Liver (tissue), 9 donors: ENCODE results near the gene CYP2C18. TPM values are rescaled to one million over a fixed set of nuclear protein-coding genes. Genes with fewer than 3 reads are reported as not detected.

Experiments
- DNase-seq: peaks from one replicate; pipeline ENCODE4 v3.0.0-alpha.2; 2017; ENCODE audit warnings: low spot score
- H3K27ac ChIP-seq, 2 donors: one replicate each; pipeline ENCODE4 v1.7.0; 2013; ENCODE audit warnings: inconsistent platforms in 2 of 2, low read length in 2 of 2, control low read depth in 1 of 2, low read depth in 1 of 2, mild to moderate bottlenecking in 1 of 2
- H3K27me3 ChIP-seq, 4 donors: one replicate each; pipeline versions ENCODE4 v1.6.1 to v1.7.0; 2013; ENCODE audit warnings: low read length in 3 of 4, inconsistent platforms in 1 of 4, mild to moderate bottlenecking in 1 of 4, moderate library complexity in 1 of 4; ENCODE audit not compliant: control insufficient read depth in 4 of 4, insufficient read depth in 4 of 4
- H3K36me3 ChIP-seq, 4 donors: one replicate each; pipeline versions ENCODE4 v1.6.1 to v1.7.0; 2013; ENCODE audit warnings: low read length in 3 of 4, mild to moderate bottlenecking in 3 of 4, low read depth in 1 of 4, moderate library complexity in 1 of 4; ENCODE audit not compliant: control insufficient read depth in 4 of 4, insufficient read depth in 3 of 4
- H3K4me1 ChIP-seq, 4 donors: one replicate each; pipeline versions ENCODE4 v1.6.1 to v1.7.0; 2013; ENCODE audit warnings: low read length in 3 of 4, mild to moderate bottlenecking in 3 of 4, moderate library complexity in 1 of 4; ENCODE audit not compliant: control insufficient read depth in 4 of 4, insufficient read depth in 4 of 4
- H3K4me3 ChIP-seq, 3 donors: one replicate each; pipeline versions ENCODE4 v1.6.1 to v1.7.0; 2013; ENCODE audit warnings: low read length in 3 of 3, control low read depth in 1 of 3, low read depth in 1 of 3, mild to moderate bottlenecking in 1 of 3
- H3K9ac ChIP-seq, 2 donors: one replicate each; pipeline ENCODE4 v1.7.0; 2013; ENCODE audit warnings: low read length in 2 of 2, mild to moderate bottlenecking in 2 of 2, moderate library complexity in 2 of 2, control low read depth in 1 of 2, low read depth in 1 of 2
- H3K9me3 ChIP-seq, 4 donors: one replicate each; pipeline versions ENCODE4 v1.6.1 to v1.7.0; 2013; ENCODE audit warnings: low read length in 3 of 4; ENCODE audit not compliant: control insufficient read depth in 4 of 4
- ATF3 ChIP-seq: IDR thresholded peaks from 2 replicates; pipeline ENCODE4 v1.6.1; 2016; ENCODE audit warnings: antibody characterized with exemption
- CTCF ChIP-seq: fragments of 150-350 bp; IDR thresholded peaks from 2 replicates; pipeline ENCODE4 v1.5.1; 2017; ENCODE audit warnings: improper control_type of control experiment, low read depth, low read length; ENCODE audit not compliant: missing input control
- EGR1 ChIP-seq, 2 donors: IDR thresholded peaks; 2 replicates each; pipeline ENCODE4 v1.6.1; 2016 to 2018; ENCODE audit warnings: antibody characterized with exemption in 2 of 2, low read depth in 2 of 2
- FOXA2 ChIP-seq: IDR thresholded peaks from 2 replicates; pipeline ENCODE4 v1.6.1; 2016; ENCODE audit warnings: antibody characterized with exemption
- HNF4A ChIP-seq, 2 donors: conservative IDR thresholded peaks; 2 replicates each; pipeline ENCODE4 v1.6.1; 2016; ENCODE audit warnings: antibody characterized with exemption in 2 of 2, mild to moderate bottlenecking in 2 of 2
- JUND ChIP-seq, 2 donors: IDR thresholded peaks; 2 replicates each; pipeline ENCODE4 v1.6.1; 2016; ENCODE audit warnings: antibody characterized with exemption in 2 of 2
- MAX ChIP-seq: IDR thresholded peaks from 2 replicates; pipeline ENCODE4 v1.6.1; 2016; ENCODE audit warnings: antibody characterized with exemption
- NR2F2 ChIP-seq: IDR thresholded peaks from 2 replicates; pipeline ENCODE4 v1.6.1; 2016; ENCODE audit warnings: antibody characterized with exemption
- REST ChIP-seq: IDR thresholded peaks from 2 replicates; pipeline ENCODE4 v1.6.1; 2016; ENCODE audit warnings: antibody characterized with exemption, mild to moderate bottlenecking
- SP1 ChIP-seq: IDR thresholded peaks from 2 replicates; pipeline ENCODE4 v1.6.1; 2018; ENCODE audit warnings: antibody characterized with exemption, mild to moderate bottlenecking
- WGBS: extraction: QIAGEN DNeasy Blood & Tissue Kit; methylation state at CpG from one replicate; pipeline ENCODE4 v1.1.7; 2013; 5-methylcytosine and 5-hydroxymethylcytosine counted together
- polyA plus RNA-seq, 2 donors: library from polyadenylated mRNA; stranded (reverse) in 1 of 2; unstranded in 1 of 2; fragments of 200-250 nt in 1 of 2; fragments of >200 nt in 1 of 2; fragmentation: Nextera tagmentation in 1 of 2; extraction: Ambion mirVana in 1 of 2; gene quantifications; one replicate each; pipeline versions ENCODE4 v1.2.1 to v1.2.3, GENCODE V29; 2013 to 2015
- total RNA-seq, 2 donors: library from RNA; depleted of rRNA; stranded (reverse); fragments of >200 nt; gene quantifications; one replicate each; pipeline ENCODE4 v1.2.3, GENCODE V29; 2014
- donor health status: healthy.
- donor health status: healthy.
- donor health status: healthy.
- donor health status: healthy.
- donor health status: healthy.

The CYP2C18 gene
- total and polyA plus RNA-seq, 4 donors, result 0.93 to 51.5 (median 40.5) TPM

- TF ChIP-seq REST, result no peak
- no peak for TF ChIP-seq NR2F2
- TF ChIP-seq JUND (IDR thresholded peaks at IDR 0.05), result no peak
- TF ChIP-seq SP1, result no peak
- TF ChIP-seq FOXA2, result peak; percentile 68
- TF ChIP-seq MAX, result peak; percentile 33
Measured at GRCh38 chr10:94687625-94688248, 4.2 kb downstream of the CYP2C18 start (continued).

GRCh38 chr10:94706089-94706488 is 22.6 kb downstream of the CYP2C18 start:
- 89% methylated on average over 1 of the region's 1 CpG for WGBS
- no peaks in the 10 kb centered on the region for H3K27me3 ChIP-seq
- H3K9me3 ChIP-seq, result no peaks in the 10 kb centered on the region
- no peak for DNase-seq
- TF ChIP-seq SP1 (no peak), FOXA2 (no peak), HNF4A (conservative IDR thresholded peaks at IDR 0.05) (no peak), JUND (IDR thresholded peaks at IDR 0.05) (no peak)
- no peak overlapping the region for H3K4me3 ChIP-seq
- no peak overlapping the region for H3K27ac ChIP-seq
- H3K9ac ChIP-seq, result no peak overlapping the region
- H3K4me1 ChIP-seq, result no peaks in the 10 kb centered on the region
- peaks cover 2 to 52% (median 36%) of the 10 kb centered on the region in 4 donors for H3K36me3 ChIP-seq

GRCh38 chr10:94710578-94710977 is 27.0 kb downstream of the CYP2C18 start:
- peaks cover 1 to 42% (median 27%) of the 10 kb centered on the region in 4 donors for H3K36me3 ChIP-seq
- no peak for DNase-seq
- TF ChIP-seq REST, result no peak
- no peak for TF ChIP-seq CTCF
- TF ChIP-seq ATF3, result no peak
- TF ChIP-seq NR2F2, result no peak
- TF ChIP-seq HNF4A (conservative IDR thresholded peaks at IDR 0.05), result peak in 1 of 2 donors; percentile 12
- no peak for TF ChIP-seq EGR1 (IDR thresholded peaks at IDR 0.05; ENCODE audit: low read depth in 2 of 2)
- H3K27ac ChIP-seq, result no peak overlapping the region
- H3K4me3 ChIP-seq, result no peak overlapping the region
- no peaks in the 10 kb centered on the region for H3K9me3 ChIP-seq
- no peak overlapping the region for H3K9ac ChIP-seq
- no peaks in the 10 kb centered on the region for H3K4me1 ChIP-seq
- no peaks in the 10 kb centered on the region for H3K27me3 ChIP-seq
